ENCODE results near the gene VEGFA. TPM values are rescaled to one million over a fixed set of nuclear protein-coding genes. Genes with fewer than 3 reads are reported as not detected.

The VEGFA gene
- total RNA-seq, 6 donors from 2014 or later: 129 to 564 (median 261) TPM

DNA sequence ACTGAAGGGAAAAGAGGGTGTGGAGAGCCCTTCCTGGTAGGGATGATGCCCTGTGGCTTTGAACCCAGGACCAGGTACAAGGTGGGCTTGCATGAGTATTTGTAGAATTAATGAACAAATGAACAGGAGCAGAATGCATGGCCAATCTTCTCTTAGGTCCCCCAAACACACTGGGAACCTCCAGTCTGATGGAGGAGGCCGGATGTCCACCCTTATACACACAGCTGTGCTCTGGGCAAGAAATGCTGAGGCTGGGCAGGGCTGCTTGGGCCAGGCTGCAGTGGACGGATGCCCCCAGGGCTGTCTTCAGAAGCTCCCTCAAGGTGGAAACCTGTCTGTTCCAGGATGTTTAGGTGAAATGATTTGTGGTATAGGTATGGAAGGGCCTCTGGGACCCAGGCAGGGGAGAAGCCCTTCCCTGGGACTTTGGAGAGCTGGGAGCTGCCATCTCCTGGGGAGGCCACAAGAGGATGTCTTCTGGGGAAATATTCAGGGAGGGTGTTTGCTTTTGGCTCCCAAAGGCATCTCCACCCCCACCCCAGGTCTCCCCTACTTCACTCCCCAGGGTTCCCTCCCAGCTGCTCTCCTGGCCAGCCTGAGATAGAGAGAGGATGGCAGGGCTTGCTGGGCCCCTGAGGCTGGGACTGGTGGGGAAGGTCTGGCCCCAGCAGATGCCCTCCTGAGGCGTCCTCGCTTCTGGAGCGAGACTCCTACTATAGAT, 23.3 kb downstream of the VEGFA start:
- no peaks in the 10 kb centered on the region for H3K27me3 ChIP-seq
- H3K36me3 ChIP-seq: no peaks in the 10 kb centered on the region
- peaks cover 0 to 1% (median under 1%) of the 10 kb centered on the region in 4 donors for H3K4me1 ChIP-seq
- DNase-seq (no peak), ATAC-seq (ENCODE audit: low FRiP score in 2 of 2) (no peak)
- no peaks in the 10 kb centered on the region for H3K9me3 ChIP-seq
- TF ChIP-seq POLR2A (IDR thresholded peaks at IDR 0.05) (no peak), EP300 (IDR thresholded peaks at IDR 0.05) (no peak), POLR2AphosphoS5 (IDR thresholded peaks at IDR 0.05) (no peak), CTCF (IDR thresholded peaks at IDR 0.05) (no peak)
- no peak overlapping the region for H3K4me3 ChIP-seq
- 83 to 85% methylated on average over 3 to 5 of the region's 5 CpGs for WGBS, 2 donors
- no peak overlapping the region for H3K27ac ChIP-seq

DNA sequence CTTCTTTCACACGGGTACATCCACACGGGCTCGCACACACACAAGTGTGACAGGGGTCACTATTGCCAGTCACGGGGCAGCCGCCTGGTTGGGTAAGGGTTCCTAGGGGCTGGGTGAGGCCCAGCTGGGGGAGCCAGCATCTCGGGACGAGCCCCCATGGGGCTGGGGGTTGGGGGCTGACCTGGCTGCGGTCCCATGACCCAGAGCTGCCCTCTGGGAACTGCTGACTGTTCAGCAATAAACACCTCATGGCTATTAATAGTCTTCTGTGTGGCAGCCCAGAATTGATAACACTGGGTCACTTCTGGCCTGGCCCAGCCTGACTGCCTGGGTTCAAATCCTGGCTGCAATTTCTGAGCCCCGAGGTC, 23.8 kb downstream of the VEGFA start:
- ATAC-seq (ENCODE audit: low FRiP score in 2 of 2) (no peak), DNase-seq (no peak)
- Histone ChIP-seq H3K36me3 (no peaks in the 10 kb centered on the region), H3K4me3 (no peak overlapping the region), H3K4me1 (peaks cover 3 to 5% (median 5%) of the 10 kb centered on the region in 4 donors), H3K27ac (no peak overlapping the region), H3K27me3 (no peaks in the 10 kb centered on the region), H3K9me3 (no peaks in the 10 kb centered on the region)
- 68 to 84% methylated on average over 9 of the region's 9 CpGs for WGBS, 2 donors
- TF ChIP-seq POLR2AphosphoS5 (IDR thresholded peaks at IDR 0.05) (no peak), EP300 (IDR thresholded peaks at IDR 0.05) (no peak), POLR2A (IDR thresholded peaks at IDR 0.05) (no peak), CTCF (IDR thresholded peaks at IDR 0.05) (no peak)

- TF ChIP-seq POLR2AphosphoS5 (IDR thresholded peaks at IDR 0.05): no peak
Measured at GRCh38 chr6:43795421-43795820, 25.4 kb downstream of the VEGFA start.

DNA sequence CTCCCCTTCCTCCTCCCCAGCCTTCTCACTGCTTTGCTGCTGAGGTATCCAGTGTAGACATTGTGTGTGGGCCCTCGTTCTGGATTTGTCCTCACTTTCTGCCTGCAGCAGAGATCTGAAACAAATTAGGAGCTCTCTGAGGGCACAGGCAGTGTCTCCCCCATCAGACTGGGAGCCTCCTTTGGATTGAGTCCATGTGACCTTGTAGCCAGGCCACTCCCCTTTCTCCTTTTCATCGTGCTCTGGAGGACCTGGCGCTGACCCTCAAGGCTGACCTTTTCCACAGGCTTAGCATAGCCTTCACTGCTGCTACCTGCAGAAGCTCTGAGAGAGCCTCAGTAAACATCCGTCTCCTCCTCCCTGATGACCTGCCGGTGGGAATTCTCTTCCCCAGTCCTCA, 26.2 kb downstream of the VEGFA start:
- no peak for TF ChIP-seq POLR2A (IDR thresholded peaks at IDR 0.05)
- no peak for TF ChIP-seq CTCF (IDR thresholded peaks at IDR 0.05)
- TF ChIP-seq POLR2AphosphoS5 (IDR thresholded peaks at IDR 0.05): no peak
- TF ChIP-seq EP300 (IDR thresholded peaks at IDR 0.05): no peak
- WGBS, 2 donors: 69% methylated on average over 5 of the region's 5 CpGs
- H3K36me3 ChIP-seq: no peaks in the 10 kb centered on the region
- H3K27me3 ChIP-seq: no peaks in the 10 kb centered on the region
- DNase-seq (no peak), ATAC-seq (ENCODE audit: low FRiP score in 2 of 2) (no peak)
- peaks cover 9 to 21% (median 11%) of the 10 kb centered on the region in 4 donors for H3K4me1 ChIP-seq
- no peak overlapping the region for H3K27ac ChIP-seq
- H3K9me3 ChIP-seq: no peaks in the 10 kb centered on the region
- no peak overlapping the region for H3K4me3 ChIP-seq

More at GRCh38 chr6:43795421-43795820, 25.4 kb downstream of the VEGFA start:
- no peaks in the 10 kb centered on the region for H3K27me3 ChIP-seq
- H3K4me1 ChIP-seq: peaks cover 7 to 20% (median 11%) of the 10 kb centered on the region in 4 donors
- H3K36me3 ChIP-seq: no peaks in the 10 kb centered on the region
- 54 to 64% methylated on average over 6 to 8 of the region's 8 CpGs for WGBS, 2 donors
- H3K4me3 ChIP-seq: no peak overlapping the region
- DNase-seq (no peak), ATAC-seq (ENCODE audit: low FRiP score in 2 of 2) (no peak)
- no peaks in the 10 kb centered on the region for H3K9me3 ChIP-seq
- H3K27ac ChIP-seq: no peak overlapping the region

DNA sequence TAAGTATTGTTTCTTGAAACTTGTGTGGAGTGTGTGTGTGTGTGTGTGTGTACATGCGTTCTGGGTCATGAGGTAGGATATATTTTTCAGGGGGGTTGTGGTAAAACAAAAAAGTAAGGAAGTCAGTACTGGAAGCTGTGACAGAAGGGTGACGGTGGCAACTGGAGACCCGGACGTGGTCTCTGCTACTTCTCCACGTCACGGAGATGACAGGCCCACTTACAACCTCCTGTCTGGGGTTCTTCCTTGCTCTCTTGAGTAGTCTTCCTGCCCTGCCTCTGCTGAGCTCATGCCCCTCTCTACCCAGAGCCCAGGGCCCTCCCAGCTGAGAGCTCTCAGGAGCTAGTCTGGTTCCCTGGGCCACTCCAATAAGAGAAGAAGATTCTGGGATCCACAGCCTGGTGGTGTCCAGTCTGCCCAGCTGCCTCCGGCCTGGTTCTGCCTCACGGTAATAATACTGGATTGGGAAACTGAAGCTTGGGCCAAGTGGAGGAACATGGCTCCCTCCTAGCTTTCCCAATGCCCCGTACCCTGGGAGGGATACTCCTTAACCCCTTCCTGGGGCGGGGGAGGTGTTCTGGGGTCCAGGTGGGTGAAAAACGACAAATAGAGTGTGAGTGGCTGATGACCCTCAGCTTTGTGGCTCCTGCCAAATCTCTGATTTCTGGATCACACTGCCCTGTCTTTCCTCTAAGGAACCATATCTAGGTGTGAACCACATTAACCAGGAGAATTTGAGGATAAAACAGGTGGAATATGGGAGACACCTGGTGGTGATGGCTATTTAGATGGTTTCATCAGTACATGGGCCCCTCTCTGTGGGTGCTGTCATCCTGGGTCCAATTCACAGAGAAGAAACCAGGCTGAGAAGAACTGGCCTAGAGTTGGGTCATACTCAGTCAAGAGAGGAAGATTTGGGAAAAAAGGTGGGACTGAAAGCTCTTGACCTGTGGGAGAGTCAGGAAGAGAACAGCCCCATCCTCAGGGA, 27.2 kb downstream of the VEGFA start:
- H3K9me3 ChIP-seq: no peaks in the 10 kb centered on the region
- 78 to 81% methylated on average over 10 to 11 of the region's 11 CpGs for WGBS, 2 donors
- no peak overlapping the region for H3K27ac ChIP-seq
- DNase-seq (no peak), ATAC-seq (ENCODE audit: low FRiP score in 2 of 2) (no peak)
- H3K4me3 ChIP-seq: no peak overlapping the region
- no peaks in the 10 kb centered on the region for H3K36me3 ChIP-seq
- H3K4me1 ChIP-seq: peaks cover 10 to 31% (median 15%) of the 10 kb centered on the region in 4 donors
- H3K27me3 ChIP-seq: no peaks in the 10 kb centered on the region
- TF ChIP-seq EP300 (IDR thresholded peaks at IDR 0.05) (no peak), POLR2A (IDR thresholded peaks at IDR 0.05) (no peak)
